ENCODE data around the gene GLTPD2. TPM values are rescaled to one million over a fixed set of nuclear protein-coding genes. Genes with fewer than 3 reads are reported as not detected.

GLTPD2 gene
- total RNA-seq, 1 donor from 2014 or later, result not detected

GRCh38 chr17:4788159-4788806 lies 481 bp upstream of the GLTPD2 start:
- Histone ChIP-seq H3K4me3 (peak overlapping the region in 1 of 2 donors; percentile 60), H3K27ac (peak overlapping the region; percentile 88), H3K4me1 (peaks cover 48% of the 10 kb centered on the region), H3K9me3 (no peaks in the 10 kb centered on the region), H3K36me3 (no peaks in the 10 kb centered on the region), H3K27me3 (no peaks in the 10 kb centered on the region)
- intact Hi-C loops (cut with DNase I), result loop anchor here (5.0 to 10.0 kb wide), 3 partner anchors 53 to 104 kb away; partner anchors contain the start of genes ARRB2, CXCL16, MED11 and ZMYND15
- no peak for DNase-seq (ENCODE audit: extremely low spot score in 2 of 2)
- TF ChIP-seq POLR2AphosphoS5 (IDR thresholded peaks at IDR 0.05; ENCODE audit: insufficient read depth in 1 of 2, low read depth in 1 of 2) (no peak), POLR2A (IDR thresholded peaks at IDR 0.05) (no peak), CTCF (IDR thresholded peaks at IDR 0.05) (no peak)

GRCh38 chr17:4789701-4789950 lies 862 bp downstream of the GLTPD2 start:
- no peak for TF ChIP-seq POLR2AphosphoS5 (IDR thresholded peaks at IDR 0.05; ENCODE audit: insufficient read depth in 1 of 2, low read depth in 1 of 2)
- no peak for TF ChIP-seq POLR2A (IDR thresholded peaks at IDR 0.05)
- TF ChIP-seq CTCF (IDR thresholded peaks at IDR 0.05), result no peak
- no peak for DNase-seq (ENCODE audit: extremely low spot score in 2 of 2)
- no peaks in the 10 kb centered on the region for H3K9me3 ChIP-seq
- no peaks in the 10 kb centered on the region for H3K27me3 ChIP-seq
- intact Hi-C loops (cut with DNase I), result loop anchor here (5.0 to 10.0 kb wide), 3 partner anchors 55 to 103 kb away; partner anchors contain the start of genes ARRB2, CXCL16, MED11 and ZMYND15
- peak overlapping the region; percentile 88 for H3K27ac ChIP-seq
- H3K4me1 ChIP-seq, result peaks cover 48% of the 10 kb centered on the region
- H3K36me3 ChIP-seq, result no peaks in the 10 kb centered on the region
- H3K4me3 ChIP-seq, result peak overlapping the region; percentile 60 to 80

- H3K4me1 ChIP-seq, result peaks cover 43% of the 10 kb centered on the region
- no peak for DNase-seq (ENCODE audit: extremely low spot score in 2 of 2)
- TF ChIP-seq CTCF (IDR thresholded peaks at IDR 0.05) (peak; percentile 18 to 71 (median 26)), POLR2AphosphoS5 (IDR thresholded peaks at IDR 0.05; ENCODE audit: insufficient read depth in 1 of 2, low read depth in 1 of 2) (peak; percentile 32 to 71), POLR2A (IDR thresholded peaks at IDR 0.05) (peak in 1 of 2 donors; percentile 80)
- peak overlapping the region; percentile 88 for H3K27ac ChIP-seq
- H3K27me3 ChIP-seq, result no peaks in the 10 kb centered on the region
- H3K36me3 ChIP-seq, result no peaks in the 10 kb centered on the region
- no peaks in the 10 kb centered on the region for H3K9me3 ChIP-seq
- intact Hi-C loops (cut with DNase I), result loop anchor here (5.0 to 10.0 kb wide), 3 partner anchors 55 to 102 kb away; partner anchors contain the start of genes ARRB2, CXCL16, MED11 and ZMYND15
- H3K4me3 ChIP-seq, result peak overlapping the region; percentile 60 to 80
Observed at GRCh38 chr17:4789951-4790704, 1.4 kb downstream of the GLTPD2 start.

- DNase-seq (ENCODE audit: extremely low spot score in 2 of 2), result no peak
- TF ChIP-seq CTCF (IDR thresholded peaks at IDR 0.05) (no peak), POLR2A (IDR thresholded peaks at IDR 0.05) (no peak), POLR2AphosphoS5 (IDR thresholded peaks at IDR 0.05; ENCODE audit: insufficient read depth in 1 of 2, low read depth in 1 of 2) (no peak)
- H3K9me3 ChIP-seq, result no peaks in the 10 kb centered on the region
- H3K4me3 ChIP-seq, result peak overlapping the region; percentile 60 to 80
- peak overlapping the region; percentile 88 for H3K27ac ChIP-seq
- H3K27me3 ChIP-seq, result no peaks in the 10 kb centered on the region
- peaks cover 42% of the 10 kb centered on the region for H3K4me1 ChIP-seq
- no peaks in the 10 kb centered on the region for H3K36me3 ChIP-seq
- intact Hi-C loops (cut with DNase I), result no loop called here
Observed at GRCh38 chr17:4790705-4791088, 1.9 kb downstream of the GLTPD2 start.

- Histone ChIP-seq H3K27me3 (no peaks in the 10 kb centered on the region), H3K4me3 (no peak overlapping the region), H3K4me1 (peaks cover 15% of the 10 kb centered on the region), H3K9me3 (no peaks in the 10 kb centered on the region), H3K36me3 (peaks cover 0 to 24% of the 10 kb centered on the region in 2 donors), H3K27ac (no peak overlapping the region)
- TF ChIP-seq POLR2AphosphoS5 (IDR thresholded peaks at IDR 0.05; ENCODE audit: insufficient read depth in 1 of 2, low read depth in 1 of 2) (no peak), CTCF (IDR thresholded peaks at IDR 0.05) (no peak), POLR2A (IDR thresholded peaks at IDR 0.05) (no peak)
- DNase-seq (ENCODE audit: extremely low spot score in 2 of 2), result no peak
- intact Hi-C loops (cut with DNase I), result no loop called here
Observed at GRCh38 chr17:4795168-4795567, 6.4 kb downstream of the GLTPD2 start.
